Fibroblast of skin of scalp (primary cell): ENCODE results near the gene CPVL. TPM values are rescaled to one million over a fixed set of nuclear protein-coding genes. Genes with fewer than 3 reads are reported as not detected.

ENCODE experiments used
- DNase-seq: peaks from one replicate; pipeline ENCODE4 v3.0.0-alpha.2; 2013
- polyA plus RNA-seq, 2 experiments: library from polyadenylated mRNA; unstranded; fragments of 120-200 nt; gene quantifications; one replicate each; pipeline ENCODE4 v1.2.1, GENCODE V29; 2013; ENCODE audit not compliant: insufficient read length in 2 of 2

The CPVL gene
- polyA plus RNA-seq (2013, experiment 1 of 2; ENCODE audit: insufficient read length), result 0.60 TPM
- 1.3 TPM for polyA plus RNA-seq (2013, experiment 2 of 2; ENCODE audit: insufficient read length)

DNA sequence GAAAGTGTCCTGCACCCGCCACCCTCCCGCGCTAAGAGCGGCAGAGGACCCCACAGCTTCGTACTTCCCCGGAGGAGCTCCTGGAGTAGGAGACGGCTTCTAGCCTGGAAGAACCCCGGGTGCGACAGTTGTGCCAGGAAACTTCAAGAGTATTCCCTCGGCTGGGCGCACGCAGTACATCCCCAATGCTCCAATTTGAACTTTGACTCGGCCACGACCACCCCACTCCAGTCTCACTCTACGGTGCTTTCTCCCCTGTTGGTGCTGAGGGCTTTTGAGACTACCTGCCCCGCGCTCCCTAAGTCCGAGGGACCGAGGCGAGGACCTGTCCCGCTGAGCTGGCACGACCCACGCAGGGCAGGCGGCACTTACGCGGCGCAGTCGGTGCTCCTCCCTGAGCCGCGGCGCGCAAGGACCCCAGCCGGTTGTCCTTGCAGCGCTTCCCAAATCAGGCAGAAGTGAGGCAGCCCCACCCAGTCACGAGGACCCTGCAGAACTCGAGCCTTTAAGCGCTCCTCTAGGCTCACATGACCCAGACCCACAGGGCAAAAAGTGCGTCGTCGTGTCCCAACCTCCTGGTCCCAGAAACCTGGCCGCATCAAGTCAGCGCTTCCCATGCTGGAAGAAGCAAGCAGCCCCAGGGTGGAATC is at the start of gene CPVL:
Gene CPVL, minus strand, starts transcription at position 481 of the 650 bp plus-strand sequence. CDS start 25,476 bp downstream, outside the sequence.
- DNase-seq, result peak; percentile 2

DNA sequence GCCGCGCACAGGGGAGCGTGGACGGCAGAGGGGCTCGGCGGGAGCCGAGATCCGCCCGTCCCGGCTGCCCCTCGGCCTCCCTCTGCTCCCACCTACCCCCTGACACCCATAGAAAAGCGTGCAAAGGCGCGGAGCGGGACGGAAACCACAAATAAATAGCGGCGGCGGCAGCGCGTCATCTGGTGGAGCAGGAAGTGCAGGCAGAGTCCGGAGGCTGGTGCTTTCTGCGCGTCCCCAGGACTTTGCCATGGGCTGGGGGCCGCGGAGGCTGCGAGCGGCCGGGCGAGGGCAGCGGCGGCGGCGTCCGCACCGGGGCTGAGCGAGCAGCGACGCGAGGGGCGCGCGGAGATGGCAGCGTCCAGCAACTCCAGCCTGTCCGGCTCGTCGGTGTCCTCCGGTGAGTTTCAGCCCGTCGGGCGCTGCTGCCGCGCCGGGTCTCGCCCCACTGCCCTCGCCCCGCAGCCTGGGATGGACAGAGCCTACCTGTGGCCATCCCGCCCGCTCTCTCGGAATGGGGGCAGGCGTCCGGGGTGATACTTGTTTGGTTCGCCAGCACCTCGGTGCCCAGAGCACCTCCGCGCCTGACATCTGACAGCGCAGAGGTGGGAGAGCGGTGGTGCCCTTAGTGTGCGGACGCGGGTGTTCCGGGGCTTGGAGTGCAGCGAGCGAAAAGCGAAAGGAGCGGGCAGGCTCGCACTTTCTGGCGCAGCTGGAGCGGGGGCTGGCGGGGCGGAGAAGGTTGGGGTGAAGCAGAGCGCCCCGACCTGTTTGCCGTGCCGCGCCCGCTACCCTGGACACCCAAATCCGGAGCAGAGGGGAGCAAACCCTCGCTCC is 48.5 kb upstream of the CPVL start, which contains the start of gene CHN2:
Gene CHN2, plus strand, starts transcription at position 182 of the 834 bp plus-strand sequence.
- DNase-seq, result peak; percentile 32

GRCh38 chr7:29194206-29194593 is 47.9 kb upstream of the CPVL start:
- DNase-seq, result no peak

GRCh38 chr7:29193316-29194205 is 47.2 kb upstream of the CPVL start:
- no peak for DNase-seq

GRCh38 chr7:29192811-29193210 is 46.5 kb upstream of the CPVL start:
- DNase-seq, result no peak

- DNase-seq, result no peak
These were observed 46.0 kb upstream of the CPVL start for GRCh38 chr7:29192323-29192722.

GRCh38 chr7:29190349-29191045 is 44.2 kb upstream of the CPVL start:
- DNase-seq, result no peak

GRCh38 chr7:29189743-29190201 is 43.4 kb upstream of the CPVL start:
- DNase-seq, result peak; percentile 35

DNA sequence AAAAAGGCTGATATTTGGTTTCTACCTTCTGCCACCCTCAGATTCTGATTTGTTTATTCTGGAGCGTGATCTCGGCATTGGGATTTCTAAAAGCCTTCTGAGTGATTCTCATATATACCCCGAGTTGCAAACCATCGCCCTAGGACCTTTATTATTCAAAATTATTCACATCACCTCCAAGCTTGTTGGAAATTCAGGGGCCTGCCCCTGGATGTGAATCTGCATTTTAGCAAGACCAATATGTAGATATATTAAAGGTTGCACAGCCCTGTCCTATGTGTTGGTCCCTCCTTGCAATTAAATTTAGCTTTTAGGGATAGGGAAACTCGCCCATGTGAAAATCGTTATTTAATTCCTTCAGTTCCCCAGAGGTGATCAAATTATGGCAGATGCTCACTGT is 39.3 kb upstream of the CPVL start:
- no peak for DNase-seq

GRCh38 chr7:29184599-29184998 is 38.3 kb upstream of the CPVL start:
- no peak for DNase-seq

- DNase-seq, result no peak
These were observed 32.8 kb upstream of the CPVL start for GRCh38 chr7:29179115-29179514.

GRCh38 chr7:29177963-29178600 is 31.7 kb upstream of the CPVL start:
- DNase-seq, result no peak

DNA sequence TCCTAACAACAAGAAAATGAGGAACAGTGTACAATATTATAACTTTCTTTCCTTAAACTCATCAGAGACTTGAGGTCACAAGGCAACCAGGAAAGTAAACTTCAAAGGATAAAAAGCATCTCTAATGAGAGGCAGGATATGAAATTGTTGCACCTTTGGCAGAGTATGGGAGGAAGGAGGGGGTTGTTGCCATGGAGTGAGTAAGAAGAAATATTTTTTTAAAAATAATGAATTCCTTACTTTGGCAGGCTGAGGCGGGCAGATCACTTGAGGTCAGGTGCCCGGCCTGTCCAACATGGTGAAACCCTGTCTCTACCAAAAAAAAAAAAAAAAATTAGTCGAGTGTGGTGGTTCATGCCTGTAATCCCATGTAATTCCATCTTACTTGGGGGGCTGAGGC is 27.1 kb upstream of the CPVL start:
- no peak for DNase-seq

DNA sequence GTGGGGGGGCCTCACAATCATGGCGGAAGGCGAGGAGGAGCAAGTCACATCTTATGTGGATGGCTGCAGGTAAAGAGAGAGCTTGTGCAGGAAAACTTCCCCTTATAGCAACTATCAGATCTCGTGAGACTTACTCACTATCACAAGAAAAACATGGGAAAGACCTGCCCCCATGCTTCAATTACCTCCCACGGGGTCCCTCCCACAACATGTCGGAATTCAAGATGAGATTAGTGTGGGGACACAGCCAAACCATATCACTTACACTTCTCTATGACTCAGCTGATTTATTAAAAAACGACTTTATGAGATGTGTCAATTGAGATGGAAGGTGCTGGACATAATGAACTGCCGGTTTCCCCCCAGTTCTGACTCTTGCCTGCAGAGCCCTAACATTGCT is 24.4 kb upstream of the CPVL start:
- no peak for DNase-seq

DNA sequence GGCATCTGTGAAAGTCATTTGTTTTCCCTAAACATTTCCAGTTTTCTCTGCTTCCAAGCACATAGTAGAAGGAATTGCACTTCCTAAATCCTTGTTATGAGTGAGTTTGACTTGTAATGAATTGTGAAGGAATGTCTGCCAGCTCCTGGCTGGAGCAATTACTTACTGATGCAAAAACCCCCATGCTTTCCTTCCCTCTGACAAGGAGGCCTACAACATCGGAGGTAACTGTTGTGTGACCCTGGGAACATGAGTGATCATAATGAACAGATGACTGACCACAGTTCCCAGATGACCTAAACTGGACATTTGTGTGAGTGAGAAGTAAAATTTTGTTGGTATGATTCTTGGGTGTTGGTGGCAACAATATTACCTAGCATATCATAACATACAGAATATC is 21.4 kb upstream of the CPVL start:
- DNase-seq, result no peak

- no peak for DNase-seq
These were observed 17.5 kb upstream of the CPVL start for GRCh38 chr7:29163854-29164253.

DNA sequence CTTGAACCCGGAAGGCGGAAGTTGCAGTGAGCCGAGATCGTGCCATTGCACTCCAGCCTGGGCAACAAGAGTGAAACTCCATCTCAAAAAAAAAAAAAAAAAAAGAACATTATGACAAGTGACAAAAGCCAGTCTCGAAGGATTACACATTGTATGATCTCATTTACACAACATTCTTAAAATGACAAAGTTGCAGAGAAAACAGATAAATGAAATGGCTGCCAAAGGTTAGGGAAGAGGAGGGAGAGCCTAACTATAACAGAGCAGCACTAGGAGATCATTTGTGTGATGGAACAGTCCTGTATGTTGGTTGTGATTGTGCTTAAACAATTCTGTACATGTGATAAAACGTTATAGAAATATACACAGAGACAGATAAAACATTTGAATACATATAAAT is 16.2 kb upstream of the CPVL start:
- no peak for DNase-seq

GRCh38 chr7:29161231-29161630 is 14.9 kb upstream of the CPVL start:
- no peak for DNase-seq

GRCh38 chr7:29160080-29160479 is 13.7 kb upstream of the CPVL start:
- peak; percentile 4 for DNase-seq

DNA sequence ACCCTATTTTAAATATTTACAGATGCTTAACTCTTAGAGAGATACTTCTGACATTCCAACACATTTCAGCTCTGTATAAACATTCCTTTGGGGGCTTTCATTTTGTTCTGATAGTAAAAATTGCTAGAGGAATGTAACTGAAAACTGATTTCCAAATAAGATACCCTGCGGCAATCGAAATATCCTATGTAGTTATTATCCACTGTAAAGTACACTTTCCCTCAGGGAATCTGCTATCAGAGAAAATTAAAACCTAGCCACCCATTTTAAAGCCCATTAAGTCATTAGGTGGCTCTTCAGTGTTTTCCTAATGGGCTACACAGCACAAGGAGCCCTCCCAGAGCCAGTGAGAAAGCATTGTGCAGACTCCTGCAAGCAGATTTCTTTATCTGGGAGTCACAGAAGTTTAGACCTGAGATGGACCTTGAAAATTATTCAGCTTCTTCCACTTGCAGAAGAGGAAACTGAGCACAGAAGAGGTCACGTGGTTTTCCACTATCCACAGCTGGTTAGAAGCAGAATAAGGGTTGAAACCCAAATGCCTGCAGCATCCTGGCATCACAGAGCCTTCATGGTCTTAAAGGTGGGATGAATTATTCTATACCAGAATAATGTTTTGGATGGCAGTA is 12.6 kb upstream of the CPVL start:
- peak; percentile 5 for DNase-seq

DNA sequence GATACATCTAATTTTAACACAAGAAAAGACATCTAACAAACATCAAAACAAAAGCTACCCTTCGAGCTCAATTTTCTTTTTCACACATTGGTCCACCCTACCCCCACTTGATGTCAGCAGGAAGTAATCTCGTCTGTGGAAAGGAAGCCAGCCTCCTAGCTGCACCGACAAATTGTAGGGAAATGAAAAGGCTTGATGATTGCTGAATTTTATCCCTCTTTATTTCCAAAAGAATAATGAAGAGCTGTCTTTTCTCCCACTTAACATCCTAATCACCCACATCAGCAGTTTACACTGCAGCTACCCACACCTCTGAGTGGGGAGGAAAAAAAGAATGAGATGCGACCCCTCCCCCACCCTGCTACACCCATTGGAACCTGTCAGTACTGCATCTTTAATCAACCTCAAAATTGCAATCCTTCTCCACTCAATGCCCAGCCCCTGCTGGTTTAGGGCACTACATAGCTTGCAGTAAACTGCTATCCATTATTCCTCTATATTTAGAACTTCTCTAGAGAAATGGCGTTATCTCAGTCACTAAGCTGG is 10.6 kb upstream of the CPVL start:
- no peak for DNase-seq
